ENCODE measurements around the gene FRMD5.

FRMD5 gene

GRCh38 chr15:44160796-44161195 is 34.3 kb downstream of the FRMD5 start:
- DNase-seq (ENCODE audit: low read depth), result no peak

DNA sequence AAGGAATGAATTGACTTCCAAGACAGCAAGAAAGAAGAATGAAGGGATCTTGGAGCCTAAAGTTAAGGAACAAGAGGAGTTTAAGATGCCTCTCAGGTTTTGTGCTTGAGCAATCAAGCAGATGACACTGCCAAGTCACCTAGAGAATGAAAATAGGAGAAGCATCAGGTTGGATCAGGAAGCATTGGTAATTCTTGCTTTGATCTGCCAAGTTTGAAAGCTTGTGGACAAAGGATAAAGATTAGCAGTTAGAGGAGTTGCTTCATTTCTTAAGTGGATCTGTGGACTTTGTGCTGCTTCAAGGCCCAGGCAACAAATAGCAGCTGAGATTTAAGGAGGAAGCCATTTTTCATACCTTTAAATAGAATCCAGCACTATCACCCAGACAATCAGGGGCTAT is 35.6 kb downstream of the FRMD5 start:
- no peak for DNase-seq (ENCODE audit: low read depth)

DNA sequence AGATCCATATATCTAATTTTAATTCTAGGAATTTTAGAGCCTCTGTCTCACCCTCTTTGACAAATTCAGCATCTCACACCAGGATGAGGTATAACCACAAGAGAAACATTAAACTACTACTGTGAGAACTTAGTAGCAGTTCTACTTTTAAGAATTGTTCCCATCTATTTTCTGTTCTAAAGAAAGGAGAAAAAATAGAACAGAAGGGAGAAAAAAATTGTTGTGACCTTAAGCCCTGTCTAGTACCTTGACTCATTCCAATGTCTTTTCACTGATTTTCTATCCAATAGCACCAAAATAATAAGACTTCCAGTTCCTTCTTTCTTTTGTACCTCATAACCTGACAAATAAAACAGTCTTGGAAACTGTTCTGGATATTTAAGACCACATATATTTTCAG is 37.0 kb downstream of the FRMD5 start:
- no peak for DNase-seq (ENCODE audit: low read depth)

DNA sequence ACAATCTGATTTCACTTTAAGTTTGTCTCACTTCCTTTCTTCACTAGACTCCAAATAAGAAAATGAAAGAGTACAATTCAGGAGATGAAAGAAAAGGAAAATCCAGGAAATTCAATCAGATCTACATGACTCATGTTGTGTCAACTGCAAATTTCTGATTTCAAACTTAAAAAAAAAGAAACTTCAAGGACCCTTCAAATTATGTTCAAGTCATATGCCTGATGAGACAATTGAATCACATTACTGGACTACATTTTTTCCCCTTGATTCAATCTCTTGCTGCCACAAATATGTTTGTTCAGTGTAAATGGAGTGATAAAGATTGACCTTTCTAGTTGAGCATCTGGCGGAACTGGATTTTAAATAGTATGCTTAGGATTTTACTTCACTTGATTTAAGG is 37.4 kb downstream of the FRMD5 start:
- peak; percentile 91 for DNase-seq (ENCODE audit: low read depth)

- no peak for DNase-seq (ENCODE audit: low read depth)
These were observed 41.7 kb downstream of the FRMD5 start for GRCh38 chr15:44153352-44153751.

DNA sequence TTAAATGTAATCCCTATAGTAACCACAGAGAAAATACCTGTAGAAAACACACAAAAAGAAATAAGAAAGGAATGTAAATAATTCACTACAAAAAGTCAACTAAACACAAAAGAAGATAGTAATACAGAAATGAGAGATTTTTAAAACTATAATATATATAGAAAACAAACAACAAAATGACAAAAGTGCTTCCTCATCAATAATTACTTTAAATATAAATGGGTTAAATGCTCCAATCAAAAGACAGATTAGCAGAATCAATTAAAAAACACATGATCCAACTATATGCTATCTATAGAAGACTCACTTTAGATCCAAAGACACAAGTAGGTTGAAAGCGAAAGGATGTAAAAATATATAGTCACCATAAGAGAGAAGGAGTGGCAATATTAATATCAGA is 45.8 kb downstream of the FRMD5 start:
- DNase-seq (ENCODE audit: low read depth), result no peak

- DNase-seq (ENCODE audit: low read depth), result no peak
These were observed 46.5 kb downstream of the FRMD5 start for GRCh38 chr15:44148580-44148979.

- DNase-seq (ENCODE audit: low read depth), result no peak
These were observed 47.4 kb downstream of the FRMD5 start for GRCh38 chr15:44147636-44148035.

- no peak for DNase-seq (ENCODE audit: low read depth)
These were observed 49.6 kb downstream of the FRMD5 start for GRCh38 chr15:44145495-44145894.

DNA sequence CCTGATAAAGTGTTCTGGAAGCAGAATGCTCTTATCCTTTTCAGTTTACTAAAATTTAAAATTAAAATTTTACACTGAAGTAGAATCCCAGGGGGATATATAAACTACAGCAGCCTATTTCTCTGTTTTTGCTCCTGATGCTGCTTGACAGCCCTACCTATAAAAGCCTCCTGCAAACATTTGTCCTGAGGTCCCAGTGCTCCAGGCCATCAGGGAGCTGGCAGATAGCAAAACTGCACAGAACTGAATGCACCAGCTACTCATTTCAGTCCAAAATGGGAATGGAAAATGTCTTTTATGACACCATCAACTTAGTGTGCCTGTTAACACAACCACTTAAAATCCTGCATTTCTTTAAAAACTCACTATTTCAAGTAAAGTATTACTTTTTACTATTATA is 50.1 kb downstream of the FRMD5 start:
- no peak for DNase-seq (ENCODE audit: low read depth)

GRCh38 chr15:44144184-44144583 is 50.9 kb downstream of the FRMD5 start:
- DNase-seq (ENCODE audit: low read depth), result no peak

DNA sequence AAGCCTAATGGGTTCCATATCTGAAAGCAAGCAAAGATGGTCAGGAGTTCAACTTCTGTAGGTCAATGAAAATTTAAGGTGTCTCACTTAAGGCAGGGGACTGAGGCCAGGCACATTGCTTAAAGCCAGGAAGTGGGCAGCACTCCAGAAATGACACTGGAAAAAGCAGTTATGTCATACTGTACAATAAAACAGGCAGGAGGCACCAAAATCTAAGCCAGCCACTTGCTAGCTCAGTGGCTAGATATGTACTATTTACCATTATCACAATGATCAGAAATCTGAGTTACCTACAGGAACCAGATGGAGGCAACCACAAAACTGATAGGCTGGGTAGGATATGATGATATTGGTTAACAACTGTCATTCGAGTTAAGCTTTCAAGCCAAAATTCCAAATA is 57.3 kb downstream of the FRMD5 start:
- no peak for DNase-seq (ENCODE audit: low read depth)

- no peak for DNase-seq (ENCODE audit: low read depth)
These were observed 58.0 kb downstream of the FRMD5 start for GRCh38 chr15:44136991-44137477.

GRCh38 chr15:44132057-44132456 is 63.0 kb downstream of the FRMD5 start:
- no peak for DNase-seq (ENCODE audit: low read depth)

DNA sequence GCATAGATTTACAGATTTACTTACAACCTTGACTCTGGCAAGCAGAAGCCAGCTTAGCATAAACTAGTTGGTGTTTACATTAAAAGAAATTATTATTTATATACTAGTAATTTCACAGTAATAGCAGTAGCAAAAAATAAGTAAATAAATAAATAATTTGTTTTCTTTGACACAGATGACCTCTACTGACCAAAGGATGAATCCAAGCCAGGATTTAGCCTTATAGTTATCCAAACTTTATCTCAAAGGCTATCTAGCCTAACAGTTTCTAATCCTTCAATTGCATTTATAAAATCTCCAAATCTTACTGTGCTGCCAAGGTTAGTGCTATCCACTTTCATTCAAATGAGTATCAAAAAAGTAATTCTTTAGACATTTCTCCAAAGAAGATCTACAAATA is 64.3 kb downstream of the FRMD5 start:
- DNase-seq (ENCODE audit: low read depth), result no peak

- no peak for DNase-seq (ENCODE audit: low read depth)
These were observed 65.2 kb downstream of the FRMD5 start for GRCh38 chr15:44129911-44130310.

GRCh38 chr15:44128443-44128842 is 66.6 kb downstream of the FRMD5 start:
- no peak for DNase-seq (ENCODE audit: low read depth)

GRCh38 chr15:44125879-44126278 is 69.2 kb downstream of the FRMD5 start:
- no peak for DNase-seq (ENCODE audit: low read depth)

- peak; percentile 99 for DNase-seq (ENCODE audit: low read depth)
These were observed 92.3 kb downstream of the FRMD5 start for GRCh38 chr15:44102675-44103254.

- DNase-seq (ENCODE audit: low read depth), result no peak
These were observed 93.1 kb downstream of the FRMD5 start for GRCh38 chr15:44101944-44102343.

GRCh38 chr15:44101286-44101685 is 93.8 kb downstream of the FRMD5 start:
- DNase-seq (ENCODE audit: low read depth), result no peak

DNA sequence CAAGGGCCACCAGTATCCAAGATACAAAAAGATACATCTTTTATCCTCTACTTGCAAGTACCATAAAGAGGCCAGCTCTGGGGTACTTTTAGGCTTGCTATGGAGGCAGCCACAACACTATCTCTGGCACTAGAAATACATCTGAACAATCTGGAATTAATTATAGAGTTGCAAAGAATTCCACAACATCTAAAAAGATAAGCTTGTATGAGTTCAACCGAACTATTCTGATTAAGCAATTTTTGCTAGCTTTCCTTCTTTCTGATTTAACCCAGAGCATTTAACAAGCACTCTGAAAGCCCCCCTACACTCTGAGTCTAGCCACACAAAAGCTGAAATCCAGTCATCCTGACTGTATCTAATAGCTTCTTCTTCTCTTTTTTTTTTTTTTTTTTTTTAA is 95.4 kb downstream of the FRMD5 start:
- no peak for DNase-seq (ENCODE audit: low read depth)

GRCh38 chr15:44097552-44097951 is 97.5 kb downstream of the FRMD5 start:
- no peak for DNase-seq (ENCODE audit: low read depth)

DNA sequence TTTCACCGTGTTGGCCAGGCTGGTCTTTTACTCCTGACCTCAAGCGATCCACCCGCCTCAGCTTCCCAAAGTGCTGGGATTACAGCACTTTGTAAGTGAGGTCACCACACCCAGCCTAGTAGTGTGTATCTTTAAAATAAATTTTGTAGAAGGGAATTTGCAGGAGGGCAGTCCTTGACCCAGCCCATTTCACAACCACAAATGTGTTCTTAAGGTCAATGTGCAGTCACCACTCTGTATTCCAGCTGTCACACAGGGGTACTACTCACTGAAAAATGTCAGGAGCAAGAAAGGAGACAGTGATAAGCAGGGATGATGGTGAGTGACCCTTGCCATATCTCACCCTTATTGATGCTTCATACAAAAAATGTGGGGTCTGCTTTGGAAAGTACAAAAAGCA is 98.5 kb downstream of the FRMD5 start:
- no peak for DNase-seq (ENCODE audit: low read depth)

DNA sequence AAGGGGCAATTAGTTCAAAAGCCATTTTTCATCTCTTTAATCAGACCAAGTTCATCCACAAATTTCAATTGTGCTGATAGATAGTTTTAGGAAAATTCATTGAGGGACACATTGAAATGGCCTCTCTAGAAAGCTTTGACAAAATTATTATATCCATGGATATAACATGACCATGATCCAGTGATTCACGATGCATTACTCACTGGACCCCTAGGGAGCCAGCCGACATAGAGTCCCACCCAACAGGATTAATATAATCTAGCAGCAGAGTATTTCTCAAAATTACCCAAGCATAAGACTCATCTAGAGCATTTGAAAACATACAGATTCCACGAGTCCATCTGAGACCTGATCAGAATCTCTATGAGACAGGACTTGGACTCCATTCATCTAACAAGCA is 100.3 kb downstream of the FRMD5 start:
- peak; percentile 59 for DNase-seq (ENCODE audit: low read depth)
